Esophagus (tissue), 2 donors: ENCODE results near the gene GKN1. TPM values are rescaled to one million over a fixed set of nuclear protein-coding genes. Genes with fewer than 3 reads are reported as not detected.
A peak's percentile ranks its signal among the peaks of the same experiment; 100 is the strongest.

Source experiments
- H3K27ac ChIP-seq, 2 donors: one replicate each; pipeline ENCODE4 v1.5.1; 2013; ENCODE audit warnings: low read depth in 2 of 2, mild to moderate bottlenecking in 2 of 2, inconsistent platforms in 1 of 2, low read length in 1 of 2, moderate library complexity in 1 of 2
- H3K27me3 ChIP-seq, 2 donors: one replicate each; pipeline ENCODE4 v1.6.1; 2013; ENCODE audit warnings: low read length in 2 of 2, control low read depth in 1 of 2, mild to moderate bottlenecking in 1 of 2; ENCODE audit not compliant: insufficient read depth in 2 of 2, control insufficient read depth in 1 of 2
- H3K36me3 ChIP-seq, 2 donors: one replicate each; pipeline ENCODE4 v1.6.1; 2013; ENCODE audit warnings: low read length in 1 of 2; ENCODE audit not compliant: control insufficient read depth in 2 of 2, insufficient read depth in 2 of 2
- H3K4me1 ChIP-seq, 2 donors: one replicate each; pipeline ENCODE4 v1.6.1; 2013; ENCODE audit warnings: low read length in 1 of 2; ENCODE audit not compliant: control insufficient read depth in 2 of 2, insufficient read depth in 2 of 2
- H3K4me3 ChIP-seq, 2 donors: one replicate each; pipeline ENCODE4 v1.5.1; 2013; ENCODE audit warnings: low read length in 2 of 2, mild to moderate bottlenecking in 2 of 2, low read depth in 1 of 2, moderate library complexity in 1 of 2
- H3K9me3 ChIP-seq, 2 donors: one replicate each; pipeline ENCODE4 v1.6.1; 2013; ENCODE audit warnings: mild to moderate bottlenecking in 2 of 2, low read depth in 1 of 2, low read length in 1 of 2, moderate library complexity in 1 of 2; ENCODE audit not compliant: control insufficient read depth in 2 of 2, insufficient read depth in 1 of 2
- WGBS, 2 donors: extraction: QIAGEN DNeasy Blood & Tissue Kit; methylation state at CpG; one replicate each; pipeline ENCODE4 v1.1.7; 2013; 5-methylcytosine and 5-hydroxymethylcytosine counted together
- polyA plus RNA-seq, 2 donors: library from polyadenylated mRNA; stranded (reverse); fragments of 200-250 nt; gene quantifications; one replicate each; pipeline ENCODE4 v1.2.3, GENCODE V29; 2013
- donor health status: healthy with polysubstance abuse.
- donor health status: Bipolar disorder and iron deficiency.

Gene GKN1
- polyA plus RNA-seq, 2 donors = 0.25 to 6.2 TPM

GRCh38 chr2:68994864-68995263, 20.4 kb downstream of the GKN1 start:
- 64 to 68% methylated on average over 4 of the region's 4 CpGs for WGBS, 2 donors
- H3K9me3 ChIP-seq = no peaks in the 10 kb centered on the region
- no peak overlapping the region for H3K4me3 ChIP-seq
- H3K27me3 ChIP-seq = no peaks in the 10 kb centered on the region
- H3K36me3 ChIP-seq = no peaks in the 10 kb centered on the region
- H3K4me1 ChIP-seq = no peaks in the 10 kb centered on the region
- H3K27ac ChIP-seq = no peak overlapping the region

GRCh38 chr2:68995916-68996315, 21.5 kb downstream of the GKN1 start:
- no peaks in the 10 kb centered on the region for H3K36me3 ChIP-seq
- H3K27me3 ChIP-seq = no peaks in the 10 kb centered on the region
- H3K9me3 ChIP-seq = no peaks in the 10 kb centered on the region
- no peak overlapping the region for H3K27ac ChIP-seq
- H3K4me3 ChIP-seq = no peak overlapping the region
- H3K4me1 ChIP-seq = no peaks in the 10 kb centered on the region
- WGBS, 2 donors = 32 to 42% methylated on average over 3 of the region's 3 CpGs

- no peaks in the 10 kb centered on the region for H3K27me3 ChIP-seq
- H3K4me3 ChIP-seq = no peak overlapping the region
- H3K9me3 ChIP-seq = no peaks in the 10 kb centered on the region
- H3K4me1 ChIP-seq = no peaks in the 10 kb centered on the region
- no peak overlapping the region for H3K27ac ChIP-seq
- no peaks in the 10 kb centered on the region for H3K36me3 ChIP-seq
Measured at GRCh38 chr2:68997401-68997800, 23.0 kb downstream of the GKN1 start.

GRCh38 chr2:69001879-69002278, 27.4 kb downstream of the GKN1 start:
- Histone ChIP-seq H3K27me3 (no peaks in the 10 kb centered on the region), H3K4me1 (no peaks in the 10 kb centered on the region), H3K9me3 (no peaks in the 10 kb centered on the region), H3K4me3 (no peak overlapping the region), H3K36me3 (no peaks in the 10 kb centered on the region), H3K27ac (no peak overlapping the region)

- 87% methylated on average over 2 of the region's 2 CpGs for WGBS, 2 donors
- Histone ChIP-seq H3K9me3 (no peaks in the 10 kb centered on the region), H3K27me3 (no peaks in the 10 kb centered on the region), H3K36me3 (no peaks in the 10 kb centered on the region), H3K4me3 (no peak overlapping the region), H3K27ac (no peak overlapping the region), H3K4me1 (no peaks in the 10 kb centered on the region)
Measured at GRCh38 chr2:69003731-69004130, 29.3 kb downstream of the GKN1 start.

GRCh38 chr2:69007169-69007568, 32.7 kb downstream of the GKN1 start:
- Histone ChIP-seq H3K27me3 (no peaks in the 10 kb centered on the region), H3K4me1 (no peaks in the 10 kb centered on the region), H3K27ac (no peak overlapping the region), H3K9me3 (no peaks in the 10 kb centered on the region), H3K36me3 (no peaks in the 10 kb centered on the region), H3K4me3 (no peak overlapping the region)

- H3K27me3 ChIP-seq = no peaks in the 10 kb centered on the region
- H3K4me3 ChIP-seq = no peak overlapping the region
- no peak overlapping the region for H3K27ac ChIP-seq
- no peaks in the 10 kb centered on the region for H3K9me3 ChIP-seq
- H3K36me3 ChIP-seq = no peaks in the 10 kb centered on the region
- H3K4me1 ChIP-seq = no peaks in the 10 kb centered on the region
Measured at GRCh38 chr2:69007603-69008002, 33.2 kb downstream of the GKN1 start.

- Histone ChIP-seq H3K27ac (no peak overlapping the region), H3K27me3 (no peaks in the 10 kb centered on the region), H3K4me1 (peaks cover 0 to 2% of the 10 kb centered on the region in 2 donors), H3K36me3 (no peaks in the 10 kb centered on the region), H3K9me3 (no peaks in the 10 kb centered on the region), H3K4me3 (no peak overlapping the region)
- 70 to 74% methylated on average over 8 of the region's 8 CpGs for WGBS, 2 donors
Measured at GRCh38 chr2:69010437-69011194, 36.2 kb downstream of the GKN1 start.

- H3K9me3 ChIP-seq = no peaks in the 10 kb centered on the region
- WGBS, 2 donors = 68 to 78% methylated on average over 4 of the region's 4 CpGs
- H3K4me1 ChIP-seq = peaks cover 0 to 2% of the 10 kb centered on the region in 2 donors
- no peaks in the 10 kb centered on the region for H3K27me3 ChIP-seq
- no peaks in the 10 kb centered on the region for H3K36me3 ChIP-seq
- H3K4me3 ChIP-seq = no peak overlapping the region
- H3K27ac ChIP-seq = peak overlapping the region in 1 of 2 donors; percentile 4
Measured at GRCh38 chr2:69011611-69012157, 37.2 kb downstream of the GKN1 start.
